Small intestine (tissue), 7 donors: ENCODE measurements around the gene SHLD1. TPM values are rescaled to one million over a fixed set of nuclear protein-coding genes. Genes with fewer than 3 reads are reported as not detected.

Experiments used
- DNase-seq, 2 donors: peaks; one replicate each; pipeline versions ENCODE4 v3.0.0 to v3.0.0-alpha.2; 2013
- FAIRE-seq: peaks from 2 replicates; lab custom pipeline; 2012; peaks lifted over from hg19 to GRCh38; lab: Jason Lieb, UNC
- H3K27ac ChIP-seq, 3 donors: one replicate each; pipeline ENCODE4 v1.5.1; 2013; ENCODE audit warnings: low read length in 2 of 3, mild to moderate bottlenecking in 2 of 3, control low read depth in 1 of 3, inconsistent platforms in 1 of 3, low read depth in 1 of 3, moderate library complexity in 1 of 3
- H3K27me3 ChIP-seq, 3 donors: one replicate each; pipeline ENCODE4 v1.6.1; 2013; ENCODE audit warnings: low read length in 3 of 3, inconsistent platforms in 1 of 3; ENCODE audit not compliant: control insufficient read depth in 3 of 3, insufficient read depth in 3 of 3
- H3K36me3 ChIP-seq, 3 donors: one replicate each; pipeline ENCODE4 v1.6.1; 2013; ENCODE audit warnings: low read length in 3 of 3, inconsistent platforms in 1 of 3, low read depth in 1 of 3, mild to moderate bottlenecking in 1 of 3, moderate library complexity in 1 of 3; ENCODE audit not compliant: control insufficient read depth in 3 of 3, insufficient read depth in 2 of 3
- H3K4me1 ChIP-seq, 3 donors: one replicate each; pipeline ENCODE4 v1.6.1; 2013; ENCODE audit warnings: low read length in 2 of 3, inconsistent platforms in 1 of 3, low read depth in 1 of 3, mild to moderate bottlenecking in 1 of 3, moderate library complexity in 1 of 3; ENCODE audit not compliant: control insufficient read depth in 3 of 3, insufficient read depth in 2 of 3
- H3K4me3 ChIP-seq, 3 donors: one replicate each; pipeline ENCODE4 v1.5.1; 2013; ENCODE audit warnings: low read length in 3 of 3, control low read depth in 1 of 3, inconsistent platforms in 1 of 3, low read depth in 1 of 3, mild to moderate bottlenecking in 1 of 3, moderate library complexity in 1 of 3
- H3K9me3 ChIP-seq, 2 donors: one replicate each; pipeline ENCODE4 v1.6.1; 2013; ENCODE audit warnings: low read depth in 1 of 2, low read length in 1 of 2; ENCODE audit not compliant: control insufficient read depth in 2 of 2, insufficient read depth in 1 of 2
- WGBS, 3 donors: extraction: QIAGEN DNeasy Blood & Tissue Kit; methylation state at CpG; one replicate each; pipeline ENCODE4 v1.1.7; 2013; 5-methylcytosine and 5-hydroxymethylcytosine counted together
- polyA plus RNA-seq, 4 donors: library from polyadenylated mRNA; stranded (reverse) in 3 of 4; unstranded in 1 of 4; fragments of 200-250 nt in 3 of 4; fragments of 120-200 nt in 1 of 4; gene quantifications; one replicate each; pipeline versions ENCODE4 v1.2.1 to v1.2.3, GENCODE V29; 2013
- donor health status: healthy with polysubstance abuse.
- donor health status: control.
- donor health status: control.
- donor health status: Bipolar disorder and iron deficiency.
- donor health status: healthy.

Gene SHLD1
- polyA plus RNA-seq, 4 donors, result 12.3 to 19.2 (median 17.0) TPM

DNA sequence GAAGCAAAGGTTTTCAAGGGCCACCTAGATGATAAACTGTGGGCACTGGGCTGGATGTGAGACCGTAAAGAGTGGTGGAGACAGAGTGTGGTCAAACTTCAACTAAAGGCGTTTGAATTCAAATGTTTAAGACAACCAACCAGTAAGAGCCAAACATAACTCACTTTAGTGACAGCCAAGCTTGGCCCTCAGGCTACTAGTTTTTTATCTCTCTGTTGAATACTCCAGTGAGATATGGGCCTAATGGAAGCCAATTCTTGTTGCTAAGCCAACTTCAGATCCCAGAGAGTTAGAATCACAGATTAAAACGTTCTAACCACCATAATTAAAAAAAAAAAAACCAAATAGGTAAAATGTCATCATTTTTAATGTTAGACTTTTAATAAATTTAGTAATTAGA, 142.9 kb downstream of the SHLD1 start:
- H3K27ac ChIP-seq, result no peak overlapping the region
- DNase-seq (no peak), FAIRE-seq (no peak)
- H3K4me3 ChIP-seq, result no peak overlapping the region
- no peaks in the 10 kb centered on the region for H3K9me3 ChIP-seq
- H3K4me1 ChIP-seq, result no peaks in the 10 kb centered on the region
- H3K36me3 ChIP-seq, result no peaks in the 10 kb centered on the region
- peaks cover 0 to 4% (median 2%) of the 10 kb centered on the region in 3 donors for H3K27me3 ChIP-seq
- 54 to 63% (median 62%) methylated on average over 3 of the region's 3 CpGs for WGBS, 3 donors

DNA sequence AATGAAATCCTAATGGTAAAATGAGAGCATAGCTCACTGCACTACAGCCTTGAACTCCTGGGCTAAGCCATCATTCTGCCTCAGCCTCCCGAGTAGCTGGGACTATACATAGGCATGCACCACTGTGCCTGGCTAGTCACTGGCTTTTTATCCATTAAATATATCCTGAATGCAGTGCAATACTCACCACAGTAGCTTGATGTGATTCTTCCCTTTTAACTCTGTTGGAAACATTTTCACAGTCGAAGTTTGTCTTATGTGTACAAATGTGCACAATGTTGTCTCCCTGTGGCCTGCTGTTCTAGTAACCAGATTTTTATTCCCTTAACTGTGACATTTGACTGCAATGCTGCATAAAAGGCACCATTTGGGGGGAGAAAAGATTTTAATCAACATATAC, 143.4 kb downstream of the SHLD1 start:
- no peaks in the 10 kb centered on the region for H3K36me3 ChIP-seq
- no peaks in the 10 kb centered on the region for H3K9me3 ChIP-seq
- FAIRE-seq (no peak), DNase-seq (no peak)
- WGBS, 3 donors, result 87 to 91% (median 88%) methylated on average over 2 of the region's 2 CpGs
- H3K4me1 ChIP-seq, result no peaks in the 10 kb centered on the region
- H3K27me3 ChIP-seq, result peaks cover 0 to 4% (median 2%) of the 10 kb centered on the region in 3 donors
- no peak overlapping the region for H3K27ac ChIP-seq
- no peak overlapping the region for H3K4me3 ChIP-seq

DNA sequence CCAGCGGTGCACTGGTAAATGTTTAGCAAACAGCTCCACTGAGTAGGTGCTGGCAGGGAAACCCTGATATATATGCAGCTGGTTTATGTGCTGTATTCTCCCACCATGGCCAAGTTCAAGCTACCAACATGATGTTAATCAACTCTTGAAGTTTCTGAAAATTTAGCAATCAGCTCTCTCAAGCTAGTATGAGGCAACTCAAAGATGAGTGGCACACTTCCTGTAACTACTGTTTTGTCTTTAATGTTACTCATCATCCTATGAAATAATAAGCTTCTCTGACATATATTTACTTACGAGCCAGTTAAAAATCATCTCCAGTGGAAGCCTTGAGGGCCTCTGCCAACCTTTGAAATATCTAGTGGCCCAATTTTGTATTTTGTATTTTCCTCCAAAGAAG, 145.4 kb downstream of the SHLD1 start:
- Histone ChIP-seq H3K27me3 (peaks cover 0 to 4% (median 2%) of the 10 kb centered on the region in 3 donors), H3K36me3 (no peaks in the 10 kb centered on the region), H3K4me3 (no peak overlapping the region), H3K27ac (no peak overlapping the region), H3K9me3 (no peaks in the 10 kb centered on the region), H3K4me1 (no peaks in the 10 kb centered on the region)
- DNase-seq, result no peak
- WGBS, 3 donors, result 71 to 86% (median 81%) methylated on average over 2 of the region's 2 CpGs
- no peak for FAIRE-seq

DNA sequence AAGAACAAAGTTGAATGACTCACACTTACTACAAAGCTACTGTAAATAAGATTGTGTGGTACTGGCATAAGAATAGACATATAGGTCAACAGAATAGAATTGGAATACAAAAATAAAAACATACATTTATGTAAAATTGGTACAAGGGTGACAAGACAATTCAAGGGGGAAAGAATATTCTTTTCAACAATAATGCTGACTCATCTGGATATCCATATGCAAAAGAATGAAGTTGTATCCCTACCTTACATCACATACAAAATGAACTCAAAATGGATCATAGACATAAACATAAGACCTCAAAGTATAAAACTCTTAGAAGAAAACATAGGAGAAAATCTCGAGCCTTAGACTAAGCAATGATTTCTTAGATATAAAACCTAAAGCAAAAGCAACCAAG, 149.2 kb downstream of the SHLD1 start:
- Histone ChIP-seq H3K27me3 (peaks cover 0 to 4% (median 0%) of the 10 kb centered on the region in 3 donors), H3K27ac (no peak overlapping the region), H3K9me3 (no peaks in the 10 kb centered on the region), H3K4me3 (no peak overlapping the region), H3K4me1 (no peaks in the 10 kb centered on the region), H3K36me3 (no peaks in the 10 kb centered on the region)
- no peak for FAIRE-seq
- whole genome bisulfite sequencing, 3 donors, result 39 to 73% (median 61%) methylated on average over 1 of the region's 1 CpG
- no peak for DNase-seq

DNA sequence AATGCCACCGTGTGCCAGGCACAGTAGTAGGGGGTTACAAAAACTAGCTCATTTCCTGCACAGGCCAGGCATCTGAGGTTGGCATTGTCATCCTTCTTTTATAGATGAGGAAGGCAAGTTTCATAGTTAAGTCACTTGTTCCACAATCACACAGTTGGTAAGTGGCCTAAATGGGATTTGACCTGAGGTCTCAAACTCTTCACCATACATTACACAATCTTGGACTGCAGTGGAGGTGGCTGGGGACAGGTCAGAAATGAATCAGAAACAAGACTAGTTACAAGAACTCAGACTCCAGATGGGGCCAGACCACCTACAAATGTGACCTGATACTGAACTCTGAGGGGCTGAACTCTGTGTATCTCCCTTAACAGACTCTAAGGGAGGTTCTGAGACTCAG, 150.7 kb downstream of the SHLD1 start:
- Histone ChIP-seq H3K9me3 (no peaks in the 10 kb centered on the region), H3K4me3 (no peak overlapping the region), H3K27ac (no peak overlapping the region), H3K36me3 (no peaks in the 10 kb centered on the region), H3K4me1 (no peaks in the 10 kb centered on the region), H3K27me3 (peaks cover 0 to 4% (median 0%) of the 10 kb centered on the region in 3 donors)
- DNase-seq, result no peak
- 67 to 86% (median 76%) methylated on average over 1 of the region's 1 CpG for WGBS, 3 donors
- no peak for FAIRE-seq

DNA sequence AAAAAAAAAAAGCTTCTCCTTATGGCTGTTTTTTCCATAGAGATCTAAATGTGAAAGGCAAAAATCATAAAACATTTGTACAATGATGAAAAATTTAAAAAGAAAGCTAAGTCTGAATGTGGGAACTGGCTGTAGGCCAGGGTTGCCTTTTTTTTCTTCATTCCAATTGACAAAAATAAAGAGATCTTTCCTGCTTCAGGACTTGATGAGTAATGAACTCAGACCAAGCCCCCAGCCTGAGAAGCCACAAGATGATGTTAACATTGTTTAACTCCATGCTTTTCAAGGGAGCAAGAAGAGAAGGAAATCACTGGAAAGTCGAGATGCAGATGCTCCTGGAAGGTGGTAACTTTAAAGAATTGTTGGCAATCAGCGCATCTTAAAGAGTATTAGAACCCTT, 158.8 kb downstream of the SHLD1 start:
- Histone ChIP-seq H3K9me3 (no peaks in the 10 kb centered on the region), H3K4me3 (no peak overlapping the region), H3K27ac (no peak overlapping the region), H3K27me3 (peaks cover 2 to 11% (median 7%) of the 10 kb centered on the region in 3 donors), H3K4me1 (peaks cover 0 to 3% (median 0%) of the 10 kb centered on the region in 3 donors), H3K36me3 (no peaks in the 10 kb centered on the region)
- DNase-seq (no peak), FAIRE-seq (no peak)
- 62 to 68% (median 63%) methylated on average over 2 of the region's 2 CpGs for WGBS, 3 donors

DNA sequence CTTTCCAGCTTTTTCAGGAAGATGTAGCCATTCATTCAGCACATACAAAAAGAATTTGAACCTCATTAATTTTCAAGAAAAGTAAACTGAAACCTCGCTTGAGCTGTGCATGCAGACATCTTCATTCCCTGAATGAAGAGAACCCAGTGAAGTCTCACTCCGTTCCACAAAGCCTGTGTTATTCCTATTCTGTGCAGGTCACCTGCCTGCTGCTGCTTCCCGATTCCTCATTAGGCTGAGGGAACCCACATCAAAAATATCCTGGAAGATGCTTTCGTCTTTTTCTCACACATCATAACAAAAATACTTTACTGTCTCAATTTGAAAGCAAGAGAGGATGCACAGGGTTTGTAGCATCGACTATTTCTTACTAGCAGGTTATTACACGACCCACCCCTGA, 160.0 kb downstream of the SHLD1 start:
- H3K27me3 ChIP-seq, result peaks cover 2 to 11% (median 7%) of the 10 kb centered on the region in 3 donors
- FAIRE-seq (no peak), DNase-seq (no peak)
- H3K4me3 ChIP-seq, result no peak overlapping the region
- no peak overlapping the region for H3K27ac ChIP-seq
- H3K36me3 ChIP-seq, result no peaks in the 10 kb centered on the region
- WGBS, 3 donors, result 60 to 66% (median 61%) methylated on average over 6 of the region's 6 CpGs
- H3K9me3 ChIP-seq, result no peaks in the 10 kb centered on the region
- H3K4me1 ChIP-seq, result peaks cover 0 to 3% (median 0%) of the 10 kb centered on the region in 3 donors

DNA sequence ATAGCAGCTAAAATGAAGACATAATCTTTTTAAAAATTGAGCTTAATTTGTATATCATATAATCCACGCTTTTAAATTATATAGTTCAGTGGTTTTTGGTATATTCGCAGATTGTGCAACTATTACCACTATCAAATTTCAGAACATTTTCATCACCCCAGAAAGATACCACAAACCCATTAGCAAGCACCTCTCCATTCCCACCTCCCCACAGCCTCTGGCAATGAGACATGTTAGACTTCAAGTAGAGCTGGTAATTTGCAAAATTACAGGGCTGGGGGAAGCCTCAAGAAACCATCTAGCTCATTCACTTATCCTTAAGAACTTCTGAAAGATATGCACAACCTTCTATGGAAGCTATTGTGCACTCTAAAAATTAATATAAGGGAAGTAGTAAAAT, 163.0 kb downstream of the SHLD1 start:
- peaks cover 0 to 3% (median 0%) of the 10 kb centered on the region in 3 donors for H3K4me1 ChIP-seq
- WGBS, 3 donors, result 88 to 90% (median 88%) methylated on average over 2 of the region's 2 CpGs
- no peak overlapping the region for H3K4me3 ChIP-seq
- H3K27me3 ChIP-seq, result peaks cover 2 to 5% (median 5%) of the 10 kb centered on the region in 3 donors
- FAIRE-seq, result no peak
- no peaks in the 10 kb centered on the region for H3K36me3 ChIP-seq
- no peak for DNase-seq
- no peak overlapping the region for H3K27ac ChIP-seq
- H3K9me3 ChIP-seq, result no peaks in the 10 kb centered on the region
